GM12873 (cell line): ENCODE results near the gene BRWD1.

Source experiments
- CTCF ChIP-seq: IDR thresholded peaks from 2 replicates; pipeline ENCODE4 v1.5.1; 2012; ENCODE audit warnings: low read depth, mild to moderate bottlenecking, moderate library complexity, low read length, control low read depth; ENCODE audit not compliant: insufficient read depth; ENCODE audit errors: missing control alignments

Gene BRWD1

DNA sequence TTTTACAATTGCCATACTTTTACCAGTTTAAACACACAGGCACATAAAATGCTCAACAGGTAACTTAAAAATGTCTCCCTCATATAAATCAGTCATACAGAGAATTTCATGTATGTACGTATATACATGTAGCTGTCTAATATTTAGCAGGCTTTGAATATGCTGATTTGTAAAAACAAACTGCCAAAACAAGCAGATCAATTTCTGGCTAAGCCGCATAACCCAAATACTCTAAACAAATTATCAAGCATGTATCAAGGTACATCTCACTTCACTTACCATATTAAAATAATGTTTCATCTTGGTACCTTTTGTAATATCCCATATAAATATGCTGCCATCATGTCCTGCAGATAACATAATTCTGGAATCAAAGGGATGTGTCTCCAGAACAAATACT is 43.8 kb downstream of the BRWD1 start:
- TF ChIP-seq CTCF = no peak

DNA sequence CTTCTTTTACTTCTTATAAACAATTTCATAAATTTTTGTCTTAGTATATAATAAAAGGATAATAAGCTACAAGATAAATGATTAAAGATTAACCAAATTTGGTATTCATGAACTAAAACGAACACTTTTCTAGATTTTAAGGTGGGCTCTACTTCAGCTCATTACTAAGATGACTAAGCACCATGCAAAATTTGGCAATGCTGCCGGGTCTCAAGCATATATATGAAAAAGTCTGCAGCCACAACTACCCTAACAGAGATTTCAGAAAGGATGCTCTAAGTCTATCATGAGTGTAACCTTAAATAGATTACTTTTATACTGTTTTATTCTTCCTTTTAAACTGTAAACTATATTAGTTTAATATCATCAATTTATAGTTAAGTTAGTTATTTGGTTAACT is 47.8 kb downstream of the BRWD1 start:
- no peak for TF ChIP-seq CTCF

DNA sequence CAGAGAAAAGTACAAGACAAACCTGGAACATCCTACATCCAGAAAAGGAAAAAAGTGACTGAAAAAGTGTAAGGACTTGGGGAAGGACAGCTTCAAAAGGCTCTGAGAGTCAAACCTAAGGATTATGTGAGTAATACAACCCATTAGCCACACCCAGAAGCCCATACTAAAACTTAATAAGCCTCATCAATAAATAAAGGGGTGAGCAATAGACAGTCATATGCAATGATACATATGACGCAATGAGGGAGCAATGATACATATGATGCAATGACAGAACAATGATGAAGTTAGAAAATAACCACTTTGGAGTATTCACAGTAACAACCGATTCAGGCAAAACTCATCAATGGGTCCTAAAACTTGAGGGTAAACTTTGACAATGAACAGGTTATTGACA is 50.1 kb downstream of the BRWD1 start:
- no peak for TF ChIP-seq CTCF

GRCh38 chr21:39258207-39258606 is 55.2 kb downstream of the BRWD1 start:
- no peak for TF ChIP-seq CTCF

- no peak for TF ChIP-seq CTCF
Observed at GRCh38 chr21:39251326-39251725, 62.1 kb downstream of the BRWD1 start.

DNA sequence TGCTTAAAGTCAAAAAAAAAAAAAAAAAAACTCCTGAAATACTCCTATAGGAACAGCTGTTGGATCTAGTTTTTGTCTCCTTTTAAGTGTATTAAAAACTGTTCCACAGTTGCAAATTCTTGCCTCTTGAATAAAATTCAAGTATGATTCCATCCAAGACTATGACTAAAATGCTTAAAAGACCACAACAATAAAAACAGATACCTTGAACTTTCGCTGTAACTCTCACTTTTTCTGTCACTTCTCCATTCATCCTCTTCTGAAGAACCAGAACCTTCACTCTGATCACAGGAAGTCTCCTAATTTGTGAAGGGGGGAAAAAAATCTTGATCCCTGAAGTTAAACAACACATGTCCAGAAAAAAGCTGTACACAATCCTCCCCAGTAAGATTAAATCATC is 75.2 kb downstream of the BRWD1 start:
- no peak for TF ChIP-seq CTCF

GRCh38 chr21:39232861-39233291 is 80.6 kb downstream of the BRWD1 start:
- no peak for TF ChIP-seq CTCF
